Choroid plexus epithelial cell (primary cell): Measurements from ENCODE around the gene GPR183.
A peak's percentile ranks its signal among the peaks of the same experiment; 100 is the strongest.

ENCODE experiments used
- DNase-seq: peaks from one replicate; pipeline ENCODE4 v3.0.0-alpha.2; 2010; ENCODE audit warnings: low read depth
- H3K4me3 ChIP-seq: 2 replicates; pipeline ENCODE4 v1.5.1; 2011; ENCODE audit warnings: low read depth, mild to moderate bottlenecking, control low read depth, low read length, moderate library complexity
- CTCF ChIP-seq: conservative IDR thresholded peaks from 2 replicates; pipeline ENCODE4 v1.5.1; 2011; ENCODE audit warnings: low read depth, mild to moderate bottlenecking, control low read depth, inconsistent platforms, low read length, moderate library complexity

Gene GPR183

GRCh38 chr13:99296398-99296797 is 10.8 kb downstream of the GPR183 start:
- no peak for TF ChIP-seq CTCF
- peak; percentile 49 for DNase-seq
- no peak overlapping the region for H3K4me3 ChIP-seq

- no peak overlapping the region for H3K4me3 ChIP-seq
- TF ChIP-seq CTCF = no peak
- no peak for DNase-seq
Observed at GRCh38 chr13:99295488-99296252, 11.5 kb downstream of the GPR183 start.

- no peak for DNase-seq
- H3K4me3 ChIP-seq = no peak overlapping the region
- no peak for TF ChIP-seq CTCF
Observed at GRCh38 chr13:99294958-99295357, 12.2 kb downstream of the GPR183 start.

GRCh38 chr13:99294198-99294597 is 13.0 kb downstream of the GPR183 start:
- H3K4me3 ChIP-seq = no peak overlapping the region
- TF ChIP-seq CTCF = no peak

GRCh38 chr13:99293178-99293577 is 14.0 kb downstream of the GPR183 start:
- TF ChIP-seq CTCF = no peak
- DNase-seq = no peak
- H3K4me3 ChIP-seq = no peak overlapping the region

More at GRCh38 chr13:99294198-99294597, 13.0 kb downstream of the GPR183 start:
- DNase-seq = no peak

GRCh38 chr13:99290894-99291293 is 16.3 kb downstream of the GPR183 start:
- TF ChIP-seq CTCF = no peak
- DNase-seq = no peak
- H3K4me3 ChIP-seq = no peak overlapping the region
